Activated CD4-positive, alpha-beta T cell treated with anti-CD3 and anti-CD28 coated beads for 4 hours (primary cell): ENCODE measurements around the gene MEX3A.
"Not testable (repeated sequence)": the region's sequence is repeated elsewhere in the genome, so short reads cannot be mapped to it uniquely, and the experiment has no call there.

ENCODE experiments used
- DNase-seq, 2 donors: peaks; one replicate each; pipeline ENCODE4 v3.0.0-alpha.2; 2020

MEX3A gene

DNA sequence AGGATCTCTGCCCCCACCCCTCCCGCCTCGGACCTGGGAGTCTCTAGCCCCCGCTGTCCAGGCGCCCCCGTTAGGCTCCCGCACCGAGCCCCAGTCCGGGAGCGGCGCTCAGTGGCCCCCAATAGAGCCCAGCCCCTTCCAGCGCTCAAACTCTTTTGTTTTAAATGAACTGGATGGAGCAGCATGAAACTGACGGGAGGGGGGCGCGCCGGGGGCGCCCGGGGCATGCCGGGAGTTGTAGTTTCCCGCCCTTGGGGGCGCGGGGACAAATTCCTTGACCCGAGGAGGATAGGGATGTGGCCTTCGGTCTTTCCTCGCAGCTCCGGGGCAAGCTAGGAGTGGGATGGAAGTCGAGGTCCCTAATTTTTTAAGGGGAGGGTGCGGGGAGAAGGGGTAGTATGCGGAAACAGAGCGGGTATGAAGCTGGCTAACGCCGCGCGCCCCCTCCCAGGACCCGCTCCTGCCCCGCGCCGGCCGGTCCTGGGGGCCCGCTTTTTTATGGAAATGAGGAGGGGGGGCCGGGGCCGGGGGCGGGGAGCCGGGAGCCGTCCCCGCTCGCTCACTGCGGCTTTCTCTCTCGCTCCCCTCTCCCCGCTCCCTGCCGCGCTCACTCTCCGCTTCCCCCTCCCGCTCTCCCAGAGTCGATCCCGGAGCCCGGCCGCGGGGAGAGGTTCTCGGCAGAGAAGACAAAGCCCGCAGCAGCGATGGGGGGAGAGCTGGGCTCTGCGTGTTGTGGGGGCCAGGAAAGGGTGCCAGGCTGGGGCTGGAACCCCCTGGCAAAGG, at the start of gene MEX3A:
Gene MEX3A (minus strand): TSS at position 157 of the 783 bp plus-strand sequence. CDS start 467 bp downstream, outside the sequence.
- peak; percentile 49 to 54 for DNase-seq

DNA sequence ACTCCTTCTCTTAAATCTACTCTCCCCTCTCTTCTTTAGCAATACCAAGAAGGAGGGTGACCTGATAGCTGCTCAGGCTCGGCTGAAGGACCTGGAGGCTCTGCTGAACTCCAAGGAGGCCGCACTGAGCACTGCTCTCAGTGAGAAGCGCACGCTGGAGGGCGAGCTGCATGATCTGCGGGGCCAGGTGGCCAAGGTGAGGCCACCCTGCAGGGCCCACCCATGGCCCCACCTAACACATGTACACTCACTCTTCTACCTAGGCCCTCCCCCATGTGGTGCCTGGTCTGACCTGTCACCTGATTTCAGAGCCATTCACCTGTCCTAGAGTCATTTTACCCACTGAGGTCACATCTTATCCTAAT, 48.3 kb upstream of the MEX3A start:
- DNase-seq: no peak

- DNase-seq: peak; percentile 70 to 81
These were observed 47.7 kb upstream of the MEX3A start for GRCh38 chr1:156129687-156130577.

DNA sequence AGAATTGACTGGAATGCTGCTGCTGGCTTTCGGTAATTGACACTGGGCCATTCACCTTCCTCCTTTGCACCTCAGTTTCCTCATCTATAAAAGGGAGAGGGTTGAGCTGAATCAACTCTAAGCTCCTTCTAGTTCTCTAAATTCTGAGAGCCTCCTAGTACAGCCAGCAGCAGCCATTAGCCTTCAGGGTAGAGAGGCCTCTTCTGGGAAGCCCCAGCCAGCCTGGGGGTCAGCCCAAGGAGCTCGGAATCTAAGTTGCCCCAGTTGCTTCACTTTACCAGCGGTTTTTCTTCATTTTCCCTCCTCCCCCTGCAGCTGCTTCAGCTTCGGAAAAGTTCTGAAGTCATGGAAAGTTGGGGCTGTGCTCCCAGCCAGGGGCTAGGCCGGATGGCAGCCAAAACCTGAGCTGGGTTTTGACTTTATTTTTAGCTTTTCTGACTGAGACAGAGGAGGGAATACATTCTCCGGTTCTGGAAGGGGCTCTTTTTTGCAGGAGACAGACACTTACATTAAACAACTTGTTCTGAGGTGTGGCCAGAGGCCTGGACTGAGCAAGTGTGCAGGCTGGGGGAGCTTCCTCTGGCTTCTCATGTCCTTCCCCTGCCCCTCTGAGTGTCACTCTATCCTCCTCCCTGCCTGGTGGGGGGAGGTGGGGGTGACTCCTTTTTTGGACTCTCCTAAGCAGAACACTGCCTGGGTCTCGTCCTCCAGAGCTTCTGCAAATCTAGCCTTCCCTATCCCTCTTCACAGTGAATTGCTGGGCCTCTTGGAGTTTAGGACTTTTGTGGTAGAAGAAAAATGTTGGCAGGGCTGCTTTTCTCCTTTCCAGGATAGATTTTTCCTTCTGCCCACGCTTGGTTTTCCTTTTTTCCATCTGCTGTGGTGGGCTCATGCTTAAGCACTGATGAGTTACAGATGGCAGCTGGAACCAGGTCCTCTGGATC, 46.7 kb upstream of the MEX3A start:
- no peak for DNase-seq

GRCh38 chr1:156128308-156128653, 46.0 kb upstream of the MEX3A start:
- no peak for DNase-seq

DNA sequence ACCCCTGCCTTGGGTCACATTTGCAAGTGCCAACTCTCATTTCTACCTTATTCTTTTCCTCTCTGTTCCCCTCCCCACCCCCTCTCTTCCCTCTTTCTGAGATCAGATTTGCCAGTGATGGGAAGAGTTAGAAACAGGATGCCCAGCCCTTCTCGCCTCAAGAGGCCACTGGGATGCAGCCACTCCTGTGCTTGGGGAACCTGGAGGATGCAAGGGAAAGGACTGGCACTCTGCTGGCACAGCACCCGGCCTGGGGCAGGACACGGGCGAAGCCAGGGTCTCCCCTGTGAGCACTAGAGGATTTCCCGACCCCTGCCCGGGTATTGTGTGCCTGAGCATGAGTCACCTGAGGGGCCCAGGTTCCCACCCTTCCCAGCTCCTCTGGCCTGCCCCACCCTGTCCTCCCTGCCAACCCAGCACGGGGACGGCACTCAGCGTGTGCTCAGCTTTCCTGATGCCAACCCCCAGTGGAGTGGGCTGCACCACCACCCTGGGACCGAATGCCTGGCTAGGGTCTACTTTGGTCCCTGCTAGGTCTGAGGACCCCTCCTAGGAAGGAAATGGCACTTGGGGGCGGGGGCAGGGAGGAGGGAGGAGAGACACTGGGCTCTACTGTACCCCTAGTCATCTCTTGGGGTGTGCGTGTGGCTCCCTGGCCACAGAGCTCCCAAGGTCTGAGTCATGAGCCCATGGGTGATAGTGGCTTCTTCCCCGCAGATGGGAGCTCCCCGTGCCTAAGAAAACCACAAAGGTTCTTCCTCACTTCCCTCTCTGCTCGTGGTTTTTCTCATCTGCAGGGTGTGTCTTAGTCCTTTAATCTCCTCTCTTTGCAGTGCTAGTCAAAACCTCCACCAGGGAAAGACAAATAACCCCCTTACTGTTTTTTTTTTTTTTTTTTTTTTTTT, 44.6 kb upstream of the MEX3A start:
- DNase-seq: peak; percentile 73 to 81

- DNase-seq: peak in 1 of 2 donors; percentile 43
These were observed 43.9 kb upstream of the MEX3A start for GRCh38 chr1:156126043-156126629.

DNA sequence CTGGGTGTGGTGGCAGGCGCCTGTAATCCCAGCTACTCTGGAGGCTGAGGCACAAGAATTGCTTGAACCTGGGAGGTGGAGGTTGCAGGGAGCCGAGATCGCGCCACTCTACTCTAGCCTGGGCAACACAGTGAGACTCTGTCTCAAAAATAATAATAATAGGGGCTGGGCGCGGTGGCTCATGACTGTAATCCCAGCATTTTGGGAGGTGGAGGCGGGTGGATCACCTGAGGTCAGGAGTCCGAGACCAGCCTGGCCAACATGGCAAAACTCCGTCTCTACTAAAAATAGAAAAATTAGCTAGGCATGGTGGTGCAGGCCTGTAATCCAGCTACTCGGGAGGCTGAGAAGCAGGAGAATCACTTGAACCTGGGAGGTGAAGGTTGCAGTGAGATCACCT, 43.3 kb upstream of the MEX3A start:
- not testable (repeated sequence) for DNase-seq

GRCh38 chr1:156124557-156125483, 42.6 kb upstream of the MEX3A start:
- DNase-seq: no peak

GRCh38 chr1:156123356-156124196, 41.3 kb upstream of the MEX3A start:
- peak; percentile 65 to 66 for DNase-seq

GRCh38 chr1:156122519-156123355, 40.5 kb upstream of the MEX3A start:
- no peak for DNase-seq

GRCh38 chr1:156122086-156122485, 39.8 kb upstream of the MEX3A start:
- no peak for DNase-seq

GRCh38 chr1:156121457-156121856, 39.2 kb upstream of the MEX3A start:
- no peak for DNase-seq

- DNase-seq: not testable (repeated sequence)
These were observed 38.7 kb upstream of the MEX3A start for GRCh38 chr1:156121005-156121404.

- no peak for DNase-seq
These were observed 38.1 kb upstream of the MEX3A start for GRCh38 chr1:156120318-156120717.

DNA sequence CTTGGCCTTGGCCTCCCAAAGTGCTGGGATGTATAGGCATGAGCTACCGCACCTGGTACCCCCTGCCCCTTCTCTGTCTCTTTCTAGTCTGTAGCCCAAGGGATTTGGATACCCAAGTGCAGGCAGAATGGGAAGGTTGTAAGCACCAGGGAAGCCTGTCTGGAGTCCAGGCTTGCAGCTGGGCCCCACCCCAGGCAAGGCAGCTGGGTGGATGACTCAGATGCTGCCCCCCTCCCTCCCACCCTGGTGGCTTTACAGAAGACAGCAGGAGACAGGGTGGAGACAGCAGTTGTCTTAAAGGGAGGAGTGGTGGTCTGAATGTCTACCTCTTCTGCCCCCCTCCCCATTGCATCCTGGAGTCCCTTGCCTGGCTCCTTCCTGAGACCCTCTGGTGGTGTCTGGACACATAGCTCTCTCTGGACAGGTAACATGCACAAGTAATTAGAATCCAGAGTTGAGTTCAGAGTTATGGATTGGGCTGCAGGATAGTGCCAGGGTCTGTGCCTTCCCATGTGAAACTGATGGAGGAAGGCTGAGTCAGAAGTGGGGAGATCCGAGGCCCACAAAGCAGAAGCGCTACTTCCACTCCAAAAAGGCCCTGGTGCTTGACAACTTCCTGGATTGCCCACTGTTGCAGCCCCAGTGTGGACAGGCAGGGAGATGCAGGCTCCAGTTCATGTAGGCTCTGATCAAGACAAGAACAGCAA, 37.4 kb upstream of the MEX3A start:
- DNase-seq: peak in 1 of 2 donors; percentile 21

DNA sequence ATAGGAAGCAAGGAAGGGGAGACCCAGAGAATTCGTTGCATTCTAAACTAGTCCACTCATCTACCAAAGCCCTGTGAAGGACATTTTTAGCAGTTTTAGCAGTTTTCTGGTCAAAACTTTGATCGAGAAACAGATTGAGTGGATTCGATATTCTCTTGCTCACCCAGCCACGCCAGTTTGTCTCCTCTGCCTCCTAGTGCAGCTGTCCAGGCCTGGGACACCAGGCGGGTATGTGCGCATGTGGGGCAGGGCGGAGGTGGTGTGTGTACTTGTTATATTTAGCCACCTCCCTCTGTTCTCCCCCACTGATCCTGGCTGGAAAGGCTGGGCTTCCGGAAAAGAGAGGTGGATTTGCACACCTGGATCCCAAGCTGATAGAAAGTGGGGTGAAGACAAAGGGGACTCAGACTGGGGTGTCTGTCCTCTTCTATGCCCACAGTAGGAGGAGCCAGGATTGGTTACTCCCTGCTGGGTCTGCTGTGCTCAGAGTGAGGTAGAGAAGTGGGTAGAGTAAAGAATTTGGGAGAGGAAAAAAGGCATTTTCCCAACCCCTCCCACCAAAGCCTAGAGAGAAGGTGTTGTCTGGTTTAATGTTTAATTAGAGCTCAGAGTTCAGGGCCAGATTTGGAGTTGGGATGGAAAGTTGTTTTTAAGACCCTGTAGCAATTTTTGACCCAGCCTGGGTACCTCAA, 36.1 kb upstream of the MEX3A start:
- no peak for DNase-seq
